SH-SY5Y (cell line): ENCODE measurements around the gene PEX12.

Source experiments
- GATA2 ChIP-seq: IDR thresholded peaks from 2 replicates; pipeline ENCODE4 v1.6.1; 2011; ENCODE audit warnings: mild to moderate bottlenecking, low read depth, low read length
- GATA3 ChIP-seq: IDR thresholded peaks from 2 replicates; pipeline ENCODE4 v1.6.1; 2011; ENCODE audit warnings: low read depth, mild to moderate bottlenecking, low read length, moderate library complexity

Gene PEX12

GRCh38 chr17:35578197-35578928 is at the start of gene PEX12:
PEX12 (minus strand) TSS chr17:35578571; CDS start chr17:35578021, 550 bp downstream.
- TF ChIP-seq GATA3 (no peak), GATA2 (no peak)

GRCh38 chr17:35627417-35627816 is 49.0 kb upstream of the PEX12 start:
- no peak for TF ChIP-seq GATA3
- no peak for TF ChIP-seq GATA2

GRCh38 chr17:35621768-35622167 is 43.4 kb upstream of the PEX12 start:
- TF ChIP-seq GATA3 (no peak), GATA2 (no peak)

GRCh38 chr17:35618628-35619027 is 40.3 kb upstream of the PEX12 start:
- TF ChIP-seq GATA3 (no peak), GATA2 (no peak)

- TF ChIP-seq GATA2 (no peak), GATA3 (no peak)
Measured at GRCh38 chr17:35617505-35617904, 39.1 kb upstream of the PEX12 start.

GRCh38 chr17:35616536-35616935 is 38.2 kb upstream of the PEX12 start:
- no peak for TF ChIP-seq GATA3
- TF ChIP-seq GATA2, result no peak

GRCh38 chr17:35614810-35615209 is 36.4 kb upstream of the PEX12 start:
- TF ChIP-seq GATA2, result no peak
- TF ChIP-seq GATA3, result no peak

- no peak for TF ChIP-seq GATA2
- no peak for TF ChIP-seq GATA3
Measured at GRCh38 chr17:35612924-35613521, 34.7 kb upstream of the PEX12 start.

GRCh38 chr17:35609831-35610230 is 31.5 kb upstream of the PEX12 start:
- TF ChIP-seq GATA3 (no peak), GATA2 (no peak)

GRCh38 chr17:35607239-35607847 is 29.0 kb upstream of the PEX12 start:
- no peak for TF ChIP-seq GATA2
- TF ChIP-seq GATA3, result no peak

- TF ChIP-seq GATA2 (no peak), GATA3 (no peak)
Measured at GRCh38 chr17:35605678-35606077, 27.3 kb upstream of the PEX12 start.

GRCh38 chr17:35603674-35604073 is 25.3 kb upstream of the PEX12 start:
- TF ChIP-seq GATA3, result no peak

- TF ChIP-seq GATA3, result no peak
- TF ChIP-seq GATA2, result no peak
Measured at GRCh38 chr17:35597604-35598003, 19.2 kb upstream of the PEX12 start.

GRCh38 chr17:35596530-35597233 is 18.3 kb upstream of the PEX12 start:
- no peak for TF ChIP-seq GATA2
- TF ChIP-seq GATA3, result no peak
